ENCODE results near the gene STRADA.
A peak's percentile ranks its signal among the peaks of the same experiment; 100 is the strongest.

Gene STRADA

GRCh38 chr17:63685041-63685440 is 56.6 kb downstream of the STRADA start:
- Histone ChIP-seq H3K4me3 (replicated peaks; ENCODE audit: insufficient read depth, low read length) (no peak overlapping the region), H3K27ac (replicated peaks) (no peak overlapping the region), H3K27me3 (ENCODE audit: insufficient read depth, poor library complexity, severe bottlenecking) (no peaks in the 10 kb centered on the region)
- no peak for DNase-seq (ENCODE audit: low read depth in 1 of 2, low spot score in 1 of 2)
- TF ChIP-seq GABPA (IDR thresholded peaks at IDR 0.05; ENCODE audit: low read depth) = no peak
- TF ChIP-seq, protein P1, sequence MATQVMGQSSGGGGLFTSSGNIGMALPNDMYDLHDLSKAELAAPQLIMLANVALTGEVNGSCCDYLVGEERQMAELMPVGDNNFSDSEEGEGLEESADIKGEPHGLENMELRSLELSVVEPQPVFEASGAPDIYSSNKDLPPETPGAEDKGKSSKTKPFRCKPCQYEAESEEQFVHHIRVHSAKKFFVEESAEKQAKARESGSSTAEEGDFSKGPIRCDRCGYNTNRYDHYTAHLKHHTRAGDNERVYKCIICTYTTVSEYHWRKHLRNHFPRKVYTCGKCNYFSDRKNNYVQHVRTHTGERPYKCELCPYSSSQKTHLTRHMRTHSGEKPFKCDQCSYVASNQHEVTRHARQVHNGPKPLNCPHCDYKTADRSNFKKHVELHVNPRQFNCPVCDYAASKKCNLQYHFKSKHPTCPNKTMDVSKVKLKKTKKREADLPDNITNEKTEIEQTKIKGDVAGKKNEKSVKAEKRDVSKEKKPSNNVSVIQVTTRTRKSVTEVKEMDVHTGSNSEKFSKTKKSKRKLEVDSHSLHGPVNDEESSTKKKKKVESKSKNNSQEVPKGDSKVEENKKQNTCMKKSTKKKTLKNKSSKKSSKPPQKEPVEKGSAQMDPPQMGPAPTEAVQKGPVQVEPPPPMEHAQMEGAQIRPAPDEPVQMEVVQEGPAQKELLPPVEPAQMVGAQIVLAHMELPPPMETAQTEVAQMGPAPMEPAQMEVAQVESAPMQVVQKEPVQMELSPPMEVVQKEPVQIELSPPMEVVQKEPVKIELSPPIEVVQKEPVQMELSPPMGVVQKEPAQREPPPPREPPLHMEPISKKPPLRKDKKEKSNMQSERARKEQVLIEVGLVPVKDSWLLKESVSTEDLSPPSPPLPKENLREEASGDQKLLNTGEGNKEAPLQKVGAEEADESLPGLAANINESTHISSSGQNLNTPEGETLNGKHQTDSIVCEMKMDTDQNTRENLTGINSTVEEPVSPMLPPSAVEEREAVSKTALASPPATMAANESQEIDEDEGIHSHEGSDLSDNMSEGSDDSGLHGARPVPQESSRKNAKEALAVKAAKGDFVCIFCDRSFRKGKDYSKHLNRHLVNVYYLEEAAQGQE (IDR thresholded peaks at IDR 0.05; ENCODE audit: insufficient replicate concordance, low read depth) = no peak
- TF ChIP-seq SPI1 (IDR thresholded peaks at IDR 0.05; ENCODE audit: borderline replicate concordance, low read depth) = no peak
- TF ChIP-seq POLR2AphosphoS5 (IDR thresholded peaks at IDR 0.05; ENCODE audit: low read depth) = no peak
- TF ChIP-seq CTCF (IDR thresholded peaks at IDR 0.05; ENCODE audit: insufficient read depth, low read length) = no peak

DNA sequence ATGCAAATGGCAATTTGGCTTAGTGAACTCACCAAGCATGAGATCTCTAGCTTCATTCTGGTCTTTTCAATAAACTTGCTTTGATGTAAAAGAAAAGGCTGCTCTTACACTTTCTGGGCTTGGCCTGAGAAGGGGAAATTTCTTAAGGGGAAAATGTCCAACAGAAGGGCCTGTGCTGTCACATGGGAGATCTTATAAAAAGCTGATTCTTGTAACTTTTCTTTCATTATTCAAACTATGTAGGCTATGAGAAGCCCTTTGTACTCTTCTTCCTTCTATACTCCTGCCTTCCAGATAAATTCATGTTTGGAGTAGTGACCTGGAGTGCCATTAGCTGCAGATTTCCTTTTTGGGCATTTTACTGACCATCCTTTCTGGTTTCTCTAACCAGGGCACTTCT is 58.6 kb downstream of the STRADA start:
- peak overlapping the region; percentile 62 for H3K27ac ChIP-seq (replicated peaks)
- H3K27me3 ChIP-seq (ENCODE audit: insufficient read depth, poor library complexity, severe bottlenecking) = no peaks in the 10 kb centered on the region
- DNase-seq (ENCODE audit: low read depth in 1 of 2, low spot score in 1 of 2) = no peak
- no peak overlapping the region for H3K4me3 ChIP-seq (replicated peaks; ENCODE audit: insufficient read depth, low read length)
- TF ChIP-seq, protein P1 (IDR thresholded peaks at IDR 0.05; ENCODE audit: insufficient replicate concordance, low read depth) = no peak
- TF ChIP-seq GABPA (IDR thresholded peaks at IDR 0.05; ENCODE audit: low read depth) = no peak
- no peak for TF ChIP-seq SPI1 (IDR thresholded peaks at IDR 0.05; ENCODE audit: borderline replicate concordance, low read depth)
- no peak for TF ChIP-seq POLR2AphosphoS5 (IDR thresholded peaks at IDR 0.05; ENCODE audit: low read depth)
- no peak for TF ChIP-seq CTCF (IDR thresholded peaks at IDR 0.05; ENCODE audit: insufficient read depth, low read length)

DNA sequence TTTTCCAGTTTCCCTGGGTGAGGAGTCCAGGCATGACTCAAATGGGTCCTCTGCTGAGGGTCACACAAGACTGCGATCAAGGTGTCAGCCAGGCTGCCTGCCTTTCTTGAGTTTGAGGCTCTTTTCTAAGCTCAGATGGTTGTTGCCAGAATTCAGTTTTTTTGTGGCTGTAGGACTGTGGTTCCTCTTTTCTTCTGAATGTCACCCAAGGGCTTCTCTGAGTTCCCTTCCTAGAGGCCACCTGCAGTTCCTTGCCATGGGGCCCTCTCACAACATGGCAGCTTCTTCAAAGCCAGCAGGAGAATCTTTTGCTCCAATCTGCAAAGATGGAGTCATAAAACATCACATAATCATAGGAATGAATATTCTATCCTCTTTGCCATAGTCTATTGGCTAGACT is 59.2 kb downstream of the STRADA start:
- Histone ChIP-seq H3K27me3 (ENCODE audit: insufficient read depth, poor library complexity, severe bottlenecking) (no peaks in the 10 kb centered on the region), H3K4me3 (replicated peaks; ENCODE audit: insufficient read depth, low read length) (no peak overlapping the region), H3K27ac (replicated peaks) (peak overlapping the region; percentile 62)
- TF ChIP-seq GABPA (IDR thresholded peaks at IDR 0.05; ENCODE audit: low read depth) (no peak), POLR2AphosphoS5 (IDR thresholded peaks at IDR 0.05; ENCODE audit: low read depth) (peak; percentile 37; the same call in 1 of the 2 replicates), CTCF (IDR thresholded peaks at IDR 0.05; ENCODE audit: insufficient read depth, low read length) (no peak), SPI1 (IDR thresholded peaks at IDR 0.05; ENCODE audit: borderline replicate concordance, low read depth) (peak; percentile 90)
- TF ChIP-seq, protein P1 (IDR thresholded peaks at IDR 0.05; ENCODE audit: insufficient replicate concordance, low read depth) = no peak
- peak in 1 of 2 experiments; percentile 77 for DNase-seq (ENCODE audit: low read depth in 1 of 2, low spot score in 1 of 2)
